GM21390 (cell line): ENCODE data around the gene BHLHE41.
A peak's percentile ranks its signal among the peaks of the same experiment; 100 is the strongest.

Source experiments
- ATAC-seq: cut with Tn5 transposase; IDR thresholded peaks from one replicate; pipeline ENCODE4 v1.9.1; 2021; ENCODE audit not compliant: unreplicated experiment

BHLHE41 gene

GRCh38 chr12:26114720-26115401 lies 10.0 kb downstream of the BHLHE41 start:
- no peak for ATAC-seq

- ATAC-seq = peak; percentile 65
Measured at GRCh38 chr12:26113853-26114719, 10.8 kb downstream of the BHLHE41 start.

GRCh38 chr12:26113181-26113654 lies 11.6 kb downstream of the BHLHE41 start:
- ATAC-seq = no peak

- no peak for ATAC-seq
Measured at GRCh38 chr12:26112703-26113147, 12.1 kb downstream of the BHLHE41 start.

GRCh38 chr12:26112232-26112631 lies 12.6 kb downstream of the BHLHE41 start:
- no peak for ATAC-seq

GRCh38 chr12:26109343-26109881 lies 15.4 kb downstream of the BHLHE41 start:
- ATAC-seq = no peak

GRCh38 chr12:26108915-26109314 lies 15.9 kb downstream of the BHLHE41 start:
- no peak for ATAC-seq

GRCh38 chr12:26106347-26106746 lies 18.5 kb downstream of the BHLHE41 start:
- ATAC-seq = no peak

GRCh38 chr12:26102953-26103352 lies 21.9 kb downstream of the BHLHE41 start:
- ATAC-seq = no peak

GRCh38 chr12:26101763-26102162 lies 23.1 kb downstream of the BHLHE41 start:
- ATAC-seq = no peak

GRCh38 chr12:26101350-26101734 lies 23.5 kb downstream of the BHLHE41 start:
- no peak for ATAC-seq

GRCh38 chr12:26100666-26101349 lies 24.0 kb downstream of the BHLHE41 start:
- ATAC-seq = no peak

GRCh38 chr12:26097046-26097878 lies 27.6 kb downstream of the BHLHE41 start:
- ATAC-seq = no peak

GRCh38 chr12:26096036-26096435 lies 28.8 kb downstream of the BHLHE41 start:
- ATAC-seq = no peak

GRCh38 chr12:26095186-26095585 lies 29.7 kb downstream of the BHLHE41 start:
- no peak for ATAC-seq

GRCh38 chr12:26092346-26093105 lies 32.3 kb downstream of the BHLHE41 start:
- ATAC-seq = no peak

GRCh38 chr12:26091822-26092221 lies 33.0 kb downstream of the BHLHE41 start:
- no peak for ATAC-seq

GRCh38 chr12:26090836-26091510 lies 33.9 kb downstream of the BHLHE41 start:
- no peak for ATAC-seq

- peak; percentile 96 for ATAC-seq
Measured at GRCh38 chr12:26088998-26089397, 35.8 kb downstream of the BHLHE41 start.
